HG03457 (cell line): Measurements from ENCODE around the gene PTPRK.

Experiments used
- ATAC-seq: cut with Tn5 transposase; IDR thresholded peaks from one replicate; pipeline ENCODE4 v1.9.1; 2021; ENCODE audit warnings: moderate number of reproducible peaks; ENCODE audit not compliant: unreplicated experiment

PTPRK gene

GRCh38 chr6:128305228-128305627 is 215.2 kb downstream of the PTPRK start:
- no peak for ATAC-seq

- ATAC-seq: no peak
Observed at GRCh38 chr6:128303870-128304269, 216.5 kb downstream of the PTPRK start.

GRCh38 chr6:128302942-128303341 is 217.5 kb downstream of the PTPRK start:
- ATAC-seq: no peak

GRCh38 chr6:128295670-128296069 is 224.7 kb downstream of the PTPRK start:
- no peak for ATAC-seq

GRCh38 chr6:128290221-128290620 is 230.2 kb downstream of the PTPRK start:
- ATAC-seq: no peak

- ATAC-seq: no peak
Observed at GRCh38 chr6:128284128-128284527, 236.3 kb downstream of the PTPRK start.

GRCh38 chr6:128282961-128283360 is 237.4 kb downstream of the PTPRK start:
- ATAC-seq: no peak

- no peak for ATAC-seq
Observed at GRCh38 chr6:128280960-128281359, 239.4 kb downstream of the PTPRK start.

GRCh38 chr6:128280066-128280465 is 240.3 kb downstream of the PTPRK start:
- no peak for ATAC-seq

- no peak for ATAC-seq
Observed at GRCh38 chr6:128278836-128279235, 241.6 kb downstream of the PTPRK start.

- ATAC-seq: no peak
Observed at GRCh38 chr6:128277379-128277778, 243.0 kb downstream of the PTPRK start.

GRCh38 chr6:128276311-128276710 is 244.1 kb downstream of the PTPRK start:
- no peak for ATAC-seq

- ATAC-seq: no peak
Observed at GRCh38 chr6:128275681-128276080, 244.7 kb downstream of the PTPRK start.

- ATAC-seq: no peak
Observed at GRCh38 chr6:128275030-128275429, 245.4 kb downstream of the PTPRK start.

GRCh38 chr6:128271527-128271926 is 248.9 kb downstream of the PTPRK start:
- ATAC-seq: no peak

- no peak for ATAC-seq
Observed at GRCh38 chr6:128271011-128271410, 249.4 kb downstream of the PTPRK start.

GRCh38 chr6:128266946-128267345 is 253.5 kb downstream of the PTPRK start:
- ATAC-seq: no peak

GRCh38 chr6:128265706-128266105 is 254.7 kb downstream of the PTPRK start:
- no peak for ATAC-seq

GRCh38 chr6:128259730-128260685 is 260.4 kb downstream of the PTPRK start:
- peak; percentile 41 for ATAC-seq

GRCh38 chr6:128259029-128259724 is 261.2 kb downstream of the PTPRK start:
- ATAC-seq: peak; percentile 92

GRCh38 chr6:128256095-128256494 is 264.3 kb downstream of the PTPRK start:
- ATAC-seq: no peak
